Measurements from ENCODE around the gene OR2AG1. TPM values are rescaled to one million over a fixed set of nuclear protein-coding genes. Genes with fewer than 3 reads are reported as not detected.

OR2AG1 gene
- total RNA-seq, 4 donors from 2014 or later, result not detected

GRCh38 chr11:6747097-6747668 is 35.6 kb upstream of the OR2AG1 start:
- 57 to 81% methylated on average over 3 of the region's 3 CpGs for WGBS, 2 donors (ENCODE audit: low coverage in 1 of 2)
- peaks cover 0 to 15% (median 3%) of the 10 kb centered on the region in 4 donors for H3K4me1 ChIP-seq
- peak overlapping the region; percentile 65 to 86 (median 76) for H3K27ac ChIP-seq
- TF ChIP-seq EP300 (IDR thresholded peaks at IDR 0.05; ENCODE audit: low read depth), result no peak
- TF ChIP-seq POLR2AphosphoS5 (IDR thresholded peaks at IDR 0.05), result no peak
- TF ChIP-seq CTCF (IDR thresholded peaks at IDR 0.05), result no peak
- no peak for TF ChIP-seq POLR2A (IDR thresholded peaks at IDR 0.05)
- in situ Hi-C loops (cut with MboI; ENCODE audit: low pct_ligation_motif_present in 1 of 4, low pct_unique_long_range_greater_than_20kb in 1 of 4, low sequenced_read_pairs in 3 of 4) (no loop called here), intact Hi-C loops (cut with DNase I; ENCODE audit: low total_unique reads) (no loop called here)
- no peaks in the 10 kb centered on the region for H3K9me3 ChIP-seq
- H3K36me3 ChIP-seq, result no peaks in the 10 kb centered on the region
- DNase-seq, result no peak
- H3K4me3 ChIP-seq, result peak overlapping the region in 1 of 4 donors; percentile 47
- no peaks in the 10 kb centered on the region for H3K27me3 ChIP-seq

- Histone ChIP-seq H3K36me3 (no peaks in the 10 kb centered on the region), H3K27ac (no peak overlapping the region), H3K4me1 (no peaks in the 10 kb centered on the region), H3K27me3 (no peaks in the 10 kb centered on the region), H3K9me3 (no peaks in the 10 kb centered on the region), H3K4me3 (no peak overlapping the region)
- TF ChIP-seq POLR2A (IDR thresholded peaks at IDR 0.05) (no peak), CTCF (IDR thresholded peaks at IDR 0.05) (peak; percentile 52 to 89 (median 83))
- intact Hi-C loops (cut with DNase I; ENCODE audit: low total_unique reads) (no loop called here), in situ Hi-C loops (cut with MboI; ENCODE audit: low pct_ligation_motif_present in 1 of 4, low pct_unique_long_range_greater_than_20kb in 1 of 4, low sequenced_read_pairs in 3 of 4) (no loop called here)
- DNase-seq, result peak; percentile 10
- 7 to 18% methylated on average over 4 to 5 of the region's 5 CpGs for WGBS, 2 donors (ENCODE audit: low coverage in 1 of 2)
Observed at GRCh38 chr11:6755303-6755952, 27.4 kb upstream of the OR2AG1 start.

GRCh38 chr11:6755953-6756347 is 26.9 kb upstream of the OR2AG1 start:
- H3K4me3 ChIP-seq, result no peak overlapping the region
- H3K27ac ChIP-seq, result no peak overlapping the region
- TF ChIP-seq POLR2AphosphoS5 (IDR thresholded peaks at IDR 0.05), result no peak
- TF ChIP-seq EP300 (IDR thresholded peaks at IDR 0.05; ENCODE audit: low read depth), result no peak
- TF ChIP-seq CTCF (IDR thresholded peaks at IDR 0.05), result no peak
- TF ChIP-seq POLR2A (IDR thresholded peaks at IDR 0.05), result no peak
- 50 to 70% methylated on average over 1 of the region's 1 CpG for WGBS, 2 donors (ENCODE audit: low coverage in 1 of 2)
- in situ Hi-C loops (cut with MboI; ENCODE audit: low pct_ligation_motif_present in 1 of 4, low pct_unique_long_range_greater_than_20kb in 1 of 4, low sequenced_read_pairs in 3 of 4), result no loop called here
- no peak for DNase-seq
- no peaks in the 10 kb centered on the region for H3K36me3 ChIP-seq
- no peaks in the 10 kb centered on the region for H3K27me3 ChIP-seq
- H3K4me1 ChIP-seq, result no peaks in the 10 kb centered on the region
- no peaks in the 10 kb centered on the region for H3K9me3 ChIP-seq
- intact Hi-C loops (cut with DNase I; ENCODE audit: low total_unique reads), result no loop called here

DNA sequence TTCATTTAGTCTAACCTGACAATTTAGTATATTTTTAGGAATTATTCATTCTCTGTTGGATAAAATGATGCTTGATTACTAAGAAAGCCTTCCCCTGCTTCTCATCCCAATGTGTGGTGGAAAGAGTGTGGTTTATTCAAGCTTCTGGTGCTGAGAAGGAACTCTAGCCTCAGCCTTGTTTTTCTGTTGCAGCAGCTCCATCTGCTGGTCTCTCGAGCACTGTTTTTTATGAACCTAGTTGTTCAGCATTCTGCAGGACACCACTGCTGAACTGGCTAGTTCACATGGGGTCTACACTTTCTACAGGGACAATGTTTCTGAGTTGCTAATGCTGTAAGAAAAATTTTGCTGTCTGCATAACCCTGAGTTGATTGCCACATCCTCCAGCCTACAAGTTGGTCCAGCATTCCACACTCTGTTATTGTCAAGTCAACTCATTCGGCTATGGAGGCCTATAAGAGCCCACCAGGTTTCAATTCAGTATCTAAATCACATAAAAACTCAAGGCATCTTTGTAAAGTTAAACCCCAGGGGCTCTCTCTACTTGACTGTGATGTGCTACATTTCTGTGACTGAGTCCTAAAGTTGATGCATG is 25.4 kb upstream of the OR2AG1 start:
- no peaks in the 10 kb centered on the region for H3K36me3 ChIP-seq
- no peaks in the 10 kb centered on the region for H3K4me1 ChIP-seq
- H3K9me3 ChIP-seq, result no peaks in the 10 kb centered on the region
- DNase-seq, result peak; percentile 60
- no peaks in the 10 kb centered on the region for H3K27me3 ChIP-seq
- 52% methylated on average over 2 of the region's 2 CpGs; no CpG with 5 or more reads in 1 of the 2 donors for WGBS, 2 donors (ENCODE audit: low coverage in 1 of 2)
- intact Hi-C loops (cut with DNase I; ENCODE audit: low total_unique reads), result no loop called here
- no peak overlapping the region for H3K4me3 ChIP-seq
- no peak overlapping the region for H3K27ac ChIP-seq
- TF ChIP-seq CTCF (IDR thresholded peaks at IDR 0.05) (peak in 4 of 5 experiments; percentile 39 to 47 (median 42)), POLR2A (IDR thresholded peaks at IDR 0.05) (no peak)
- in situ Hi-C loops (cut with MboI; ENCODE audit: low pct_ligation_motif_present in 1 of 4, low pct_unique_long_range_greater_than_20kb in 1 of 4, low sequenced_read_pairs in 3 of 4), result no loop called here
